CD4-positive, alpha-beta T cell (primary cell): ENCODE measurements around the gene EPHA1. TPM values are rescaled to one million over a fixed set of nuclear protein-coding genes. Genes with fewer than 3 reads are reported as not detected.
A peak's percentile ranks its signal among the peaks of the same experiment; 100 is the strongest.

Experiments
- ATAC-seq: fragments of 200-7000 bp; cut with Tn5 transposase; one replicate; pipeline ENCODE4 v1.10.0; 2022; ENCODE audit warnings: mild to moderate bottlenecking; ENCODE audit not compliant: poor library complexity
- CTCF ChIA-PET: fragments of 350-600 bp; sonication (Branson Sonifier 250); formaldehyde crosslinking; loops from one replicate; lab custom pipeline; 2021; ENCODE audit warnings: antibody characterized with exemption, inconsistent platforms; lab: Charles Lee
- POLR2A ChIA-PET: fragments of 350-600 bp; sonication (Branson Sonifier 250); formaldehyde crosslinking; loops from one replicate; lab custom pipeline; 2021; ENCODE audit warnings: antibody characterized with exemption, inconsistent platforms; lab: Charles Lee
- DNase-seq, 14 experiments: peaks; one replicate each; pipeline ENCODE4 v3.0.0-alpha.2; 2013 to 2020; ENCODE audit warnings: mixed read lengths in 2 of 14
- H3K27ac ChIP-seq, 2 donors: one replicate each; pipeline versions ENCODE4 v1.5.1 to v1.7.0; 2013; ENCODE audit warnings: low read length in 2 of 2, low read depth in 1 of 2, mild to moderate bottlenecking in 1 of 2
- H3K27me3 ChIP-seq, 2 experiments: 1 replicate in 1 of 2; 2 replicates in 1 of 2; pipeline versions ENCODE4 v1.6.1 to v1.7.0; 2013; ENCODE audit warnings: low read length in 2 of 2, control low read depth in 1 of 2, mild to moderate bottlenecking in 1 of 2, moderate library complexity in 1 of 2; ENCODE audit not compliant: insufficient read depth in 2 of 2, control insufficient read depth in 1 of 2
- H3K36me3 ChIP-seq: one replicate; pipeline ENCODE4 v1.6.1; 2013; ENCODE audit warnings: low read length, control low read depth; ENCODE audit not compliant: insufficient read depth
- H3K4me1 ChIP-seq: one replicate; pipeline ENCODE4 v1.6.1; 2013; ENCODE audit warnings: low read length, control low read depth; ENCODE audit not compliant: insufficient read depth
- H3K4me3 ChIP-seq: one replicate; pipeline ENCODE4 v1.5.1; 2013; ENCODE audit warnings: mild to moderate bottlenecking, low read length, moderate library complexity
- H3K9me3 ChIP-seq, 2 experiments: 1 replicate in 1 of 2; 2 replicates in 1 of 2; pipeline versions ENCODE4 v1.6.1 to v1.7.0; 2013; ENCODE audit warnings: low read length in 2 of 2, mild to moderate bottlenecking in 2 of 2, control low read depth in 1 of 2, moderate library complexity in 1 of 2; ENCODE audit not compliant: control insufficient read depth in 1 of 2, insufficient read depth in 1 of 2
- H3K27ac Mint-ChIP-seq: one replicate; pipeline ENCODE4 v1.8.0; 2020; ENCODE audit warnings: mixed read lengths
- H3K27me3 Mint-ChIP-seq: one replicate; pipeline ENCODE4 v1.8.0; 2021; ENCODE audit warnings: mixed read lengths
- H3K36me3 Mint-ChIP-seq: one replicate; pipeline ENCODE4 v1.8.0; 2021; ENCODE audit warnings: low read depth, mixed read lengths
- H3K4me1 Mint-ChIP-seq: one replicate; pipeline ENCODE4 v1.8.0; 2021; ENCODE audit warnings: low read depth, mixed read lengths
- H3K4me3 Mint-ChIP-seq: one replicate; pipeline ENCODE4 v1.8.0; 2020; ENCODE audit warnings: mild to moderate bottlenecking, mixed read lengths
- H3K9me3 Mint-ChIP-seq: one replicate; pipeline ENCODE4 v1.8.0; 2020; ENCODE audit warnings: mixed read lengths
- intact Hi-C, 2 experiments: fragments of 100-400 bp; cut with DNase I in 1 of 2; cut with micrococcal nuclease in 1 of 2; formaldehyde crosslinking; loops; one replicate each; pipeline versions ENCODE4 v1.15.1 to v1.9.0; 2023 to 2025; cut with DNase I, micrococcal nuclease
- total RNA-seq, 174 experiments: library from RNA in 2 of 174; stranded (reverse) in 2 of 174; gene quantifications; one replicate each; pipeline ENCODE4 v1.2.3 and lab custom pipeline; 2021 to 2026
- TF ChIP-seq, protein P1 (sequence below): fragments of 200-600 bp; IDR thresholded peaks from one replicate; pipeline ENCODE4 v1.8.0; 2022; ENCODE audit warnings: antibody characterized with exemption, mild to moderate bottlenecking

The EPHA1 gene
- total RNA-seq, 2 experiments from 2014 or later, result 16.0 to 19.0 TPM

DNA sequence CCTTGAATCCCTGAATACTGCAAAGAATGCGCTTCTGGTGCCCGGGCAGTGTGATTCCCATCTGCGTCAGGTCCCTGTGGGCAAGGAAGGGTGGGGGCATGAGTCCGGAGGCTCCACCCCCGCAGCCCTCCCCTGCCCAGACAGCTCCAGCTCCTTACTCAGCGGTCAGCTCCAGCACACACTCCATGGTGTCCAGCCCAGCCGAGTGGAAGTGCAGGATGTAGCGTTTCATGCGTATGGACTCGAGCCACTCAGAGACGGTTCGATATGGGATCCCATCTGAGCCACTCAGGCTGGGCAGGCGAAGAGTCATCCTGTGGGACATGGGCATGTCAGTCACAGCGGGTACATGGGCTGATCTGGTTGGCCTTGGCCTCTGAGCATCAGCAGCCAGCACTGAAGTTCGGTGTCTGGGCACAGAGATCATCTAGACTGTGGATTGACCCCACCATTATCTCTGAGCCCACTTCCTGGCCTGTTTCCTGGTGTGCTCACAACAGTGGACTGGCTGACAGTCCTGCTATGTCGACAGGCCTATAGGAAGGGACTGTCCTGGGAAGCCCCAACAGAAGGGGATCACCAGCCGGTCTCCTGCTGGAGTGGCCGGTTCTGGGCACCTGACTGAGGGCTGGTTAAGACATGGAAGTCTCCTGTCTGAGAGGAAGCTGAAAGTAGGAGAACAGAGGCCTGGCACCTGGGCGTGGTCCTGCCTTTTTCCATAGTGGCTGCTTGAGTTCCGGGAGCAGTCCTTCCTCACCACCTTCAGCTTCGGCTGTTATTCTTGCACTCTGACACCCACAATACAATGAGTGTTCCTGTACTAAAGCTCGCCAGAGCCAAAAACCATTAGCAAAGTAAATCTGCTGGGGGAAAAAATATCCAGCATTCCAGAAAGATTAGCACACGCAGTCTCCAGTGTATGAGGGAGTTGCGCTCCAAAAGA lies 16.9 kb downstream of the EPHA1 start:
- peaks cover 80% of the 10 kb centered on the region for H3K36me3 Mint-ChIP-seq
- intact Hi-C loops, result no loop called here
- peaks cover 28% of the 10 kb centered on the region for H3K4me1 ChIP-seq
- no peak overlapping the region for H3K4me3 Mint-ChIP-seq
- ChIA-PET POLR2A (interaction anchor here (0.6 to 4.5 kb wide), 6 partner anchors 7 to 46 kb away, joined by 3 to 31 read pairs (median 6); partner anchors contain the start of gene EPHA1), CTCF (interaction anchor here (0.8 kb wide), 1 partner anchor 11 kb away, joined by 5 read pairs; no protein-coding TSS in a partner anchor)
- ATAC-seq (no peak), DNase-seq (no peak)
- H3K27ac Mint-ChIP-seq, result peak overlapping the region; percentile 14
- peaks cover 82% of the 10 kb centered on the region for H3K36me3 ChIP-seq
- no peak overlapping the region for H3K4me3 ChIP-seq
- H3K27me3 Mint-ChIP-seq, result no peaks in the 10 kb centered on the region
- H3K27ac ChIP-seq, result no peak overlapping the region
- TF ChIP-seq, protein P1, sequence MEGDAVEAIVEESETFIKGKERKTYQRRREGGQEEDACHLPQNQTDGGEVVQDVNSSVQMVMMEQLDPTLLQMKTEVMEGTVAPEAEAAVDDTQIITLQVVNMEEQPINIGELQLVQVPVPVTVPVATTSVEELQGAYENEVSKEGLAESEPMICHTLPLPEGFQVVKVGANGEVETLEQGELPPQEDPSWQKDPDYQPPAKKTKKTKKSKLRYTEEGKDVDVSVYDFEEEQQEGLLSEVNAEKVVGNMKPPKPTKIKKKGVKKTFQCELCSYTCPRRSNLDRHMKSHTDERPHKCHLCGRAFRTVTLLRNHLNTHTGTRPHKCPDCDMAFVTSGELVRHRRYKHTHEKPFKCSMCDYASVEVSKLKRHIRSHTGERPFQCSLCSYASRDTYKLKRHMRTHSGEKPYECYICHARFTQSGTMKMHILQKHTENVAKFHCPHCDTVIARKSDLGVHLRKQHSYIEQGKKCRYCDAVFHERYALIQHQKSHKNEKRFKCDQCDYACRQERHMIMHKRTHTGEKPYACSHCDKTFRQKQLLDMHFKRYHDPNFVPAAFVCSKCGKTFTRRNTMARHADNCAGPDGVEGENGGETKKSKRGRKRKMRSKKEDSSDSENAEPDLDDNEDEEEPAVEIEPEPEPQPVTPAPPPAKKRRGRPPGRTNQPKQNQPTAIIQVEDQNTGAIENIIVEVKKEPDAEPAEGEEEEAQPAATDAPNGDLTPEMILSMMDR, result no peak
- peaks cover 19% of the 10 kb centered on the region for H3K4me1 Mint-ChIP-seq
- no peaks in the 10 kb centered on the region for H3K27me3 ChIP-seq
- H3K9me3 ChIP-seq, result no peaks in the 10 kb centered on the region
- H3K9me3 Mint-ChIP-seq, result no peaks in the 10 kb centered on the region

DNA sequence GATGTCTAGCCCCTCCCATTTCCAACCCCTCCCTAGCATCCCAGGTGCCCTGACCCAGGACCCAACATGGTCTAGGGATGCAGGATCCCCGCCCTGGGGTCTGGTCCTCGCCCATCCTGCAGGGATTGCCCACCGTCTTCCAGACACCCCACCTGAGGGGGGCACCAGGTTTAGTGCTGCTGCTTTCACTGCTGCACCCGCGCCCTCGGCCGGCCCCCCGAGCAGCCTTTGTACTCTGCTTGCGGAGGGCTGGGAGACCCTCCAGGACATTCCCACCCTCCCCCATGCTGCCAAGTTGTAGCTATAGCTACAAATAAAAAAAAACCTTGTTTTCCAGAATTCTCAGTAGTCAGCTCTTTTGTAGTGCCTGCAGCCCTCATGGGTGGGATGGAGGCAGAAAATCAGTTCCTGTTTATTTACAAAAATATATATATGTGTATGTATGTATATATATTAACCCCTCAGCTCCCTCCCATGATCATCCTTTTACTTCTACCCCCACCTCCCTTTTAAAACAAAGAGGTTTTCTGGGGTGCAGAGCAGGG lies 17.8 kb downstream of the EPHA1 start:
- TF ChIP-seq, protein P1, result no peak
- ChIA-PET POLR2A (interaction anchor here (0.6 to 4.5 kb wide), 6 partner anchors 9 to 17 kb away, joined by 3 to 31 read pairs (median 3); partner anchors contain the start of genes EPHA1 and ZYX), CTCF (interaction anchor here (0.8 kb wide), 1 partner anchor 11 kb away, joined by 5 read pairs; no protein-coding TSS in a partner anchor)
- Mint-ChIP-seq H3K36me3 (peaks cover 71% of the 10 kb centered on the region), H3K9me3 (no peaks in the 10 kb centered on the region), H3K27ac (peak overlapping the region; percentile 61), H3K4me1 (peaks cover 19% of the 10 kb centered on the region), H3K4me3 (no peak overlapping the region), H3K27me3 (no peaks in the 10 kb centered on the region)
- DNase-seq (no peak), ATAC-seq (no peak)
- H3K27ac ChIP-seq, result no peak overlapping the region
- H3K4me3 ChIP-seq, result no peak overlapping the region
- peaks cover 77% of the 10 kb centered on the region for H3K36me3 ChIP-seq
- H3K9me3 ChIP-seq, result no peaks in the 10 kb centered on the region
- peaks cover 37% of the 10 kb centered on the region for H3K4me1 ChIP-seq
- H3K27me3 ChIP-seq, result no peaks in the 10 kb centered on the region
- intact Hi-C loops, result no loop called here

DNA sequence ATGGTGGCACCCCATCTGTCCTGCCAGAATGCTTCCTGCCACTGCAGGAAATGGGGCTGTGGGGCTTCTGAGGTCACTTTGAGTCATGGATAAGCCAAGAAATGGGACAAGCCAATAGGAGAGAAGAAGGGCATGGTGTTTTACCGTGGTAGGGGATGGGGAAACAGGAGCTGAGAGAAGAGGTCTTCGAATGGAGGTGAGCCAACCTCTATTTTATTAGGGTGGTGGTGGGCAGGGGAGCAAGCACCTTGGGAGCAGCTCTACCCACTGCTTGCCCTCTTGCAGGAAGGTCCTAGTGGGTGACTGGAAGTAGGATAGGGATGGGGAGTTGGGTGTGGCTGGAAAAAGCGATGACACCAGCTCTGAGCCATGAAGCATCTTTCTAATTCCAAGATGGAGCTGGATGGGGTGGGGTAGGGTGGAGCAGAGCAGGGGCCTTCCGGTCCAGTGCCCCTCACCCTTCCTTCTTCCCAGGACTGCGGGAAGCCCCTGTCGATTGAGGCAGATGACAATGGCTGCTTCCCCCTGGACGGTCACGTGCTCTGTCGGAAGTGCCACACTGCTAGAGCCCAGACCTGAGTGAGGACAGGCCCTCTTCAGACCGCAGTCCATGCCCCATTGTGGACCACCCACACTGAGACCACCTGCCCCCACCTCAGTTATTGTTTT lies 18.4 kb downstream of the EPHA1 start:
- H3K4me3 ChIP-seq, result no peak overlapping the region
- ChIA-PET CTCF (no interaction called here), POLR2A (interaction anchor here (1.1 to 4.5 kb wide), 5 partner anchors 9 to 17 kb away, joined by 3 to 31 read pairs (median 3); partner anchors contain the start of genes EPHA1 and ZYX)
- peaks cover 72% of the 10 kb centered on the region for H3K36me3 ChIP-seq
- TF ChIP-seq, protein P1, result no peak
- no peak for ATAC-seq
- Mint-ChIP-seq H3K36me3 (peaks cover 65% of the 10 kb centered on the region), H3K9me3 (no peaks in the 10 kb centered on the region), H3K4me1 (peaks cover 17% of the 10 kb centered on the region), H3K4me3 (no peak overlapping the region), H3K27ac (peak overlapping the region; percentile 61), H3K27me3 (no peaks in the 10 kb centered on the region)
- H3K4me1 ChIP-seq, result peaks cover 40% of the 10 kb centered on the region
- no peak for DNase-seq
- H3K27ac ChIP-seq, result no peak overlapping the region
- intact Hi-C loops, result no loop called here
- no peaks in the 10 kb centered on the region for H3K27me3 ChIP-seq
- no peaks in the 10 kb centered on the region for H3K9me3 ChIP-seq
